Spleen (tissue), 7 donors: ENCODE data around the gene HRH1.

ENCODE experiments used
- POLR2A ChIP-seq, 3 donors: fragments of 450-650 bp; IDR thresholded peaks; one replicate each; pipeline ENCODE4 v1.5.1; 2017; ENCODE audit warnings: antibody characterized with exemption in 3 of 3, mild to moderate bottlenecking in 1 of 3
- POLR2AphosphoS5 ChIP-seq, 3 donors: sonication (generic); formaldehyde crosslinking; IDR thresholded peaks; one replicate each; pipeline ENCODE4 v1.5.1; 2017; ENCODE audit warnings: antibody characterized with exemption in 3 of 3
- TF ChIP-seq, protein P1 (sequence below), 11 experiments: fragments of 200-600 bp in 7 of 11; fragments of 450-650 bp in 4 of 11; sonication (generic) in 4 of 11; IDR thresholded peaks in 8 of 11; conservative IDR thresholded peaks in 3 of 11; 1 replicate in 7 of 11; 2 replicates in 4 of 11; pipeline versions ENCODE4 v1.4.0 to v1.8.0; 2016 to 2021; ENCODE audit warnings: antibody characterized with exemption in 11 of 11, inconsistent platforms in 4 of 11, mild to moderate bottlenecking in 1 of 11
- donor health status: DM: no; HTN: no; CAD: no; lungs with moderate emphysema.
- donor health status: DM: no; HTN: no; CAD: no.
- donor health status: DM: no; HTN: no; CAD: no.

DNA sequence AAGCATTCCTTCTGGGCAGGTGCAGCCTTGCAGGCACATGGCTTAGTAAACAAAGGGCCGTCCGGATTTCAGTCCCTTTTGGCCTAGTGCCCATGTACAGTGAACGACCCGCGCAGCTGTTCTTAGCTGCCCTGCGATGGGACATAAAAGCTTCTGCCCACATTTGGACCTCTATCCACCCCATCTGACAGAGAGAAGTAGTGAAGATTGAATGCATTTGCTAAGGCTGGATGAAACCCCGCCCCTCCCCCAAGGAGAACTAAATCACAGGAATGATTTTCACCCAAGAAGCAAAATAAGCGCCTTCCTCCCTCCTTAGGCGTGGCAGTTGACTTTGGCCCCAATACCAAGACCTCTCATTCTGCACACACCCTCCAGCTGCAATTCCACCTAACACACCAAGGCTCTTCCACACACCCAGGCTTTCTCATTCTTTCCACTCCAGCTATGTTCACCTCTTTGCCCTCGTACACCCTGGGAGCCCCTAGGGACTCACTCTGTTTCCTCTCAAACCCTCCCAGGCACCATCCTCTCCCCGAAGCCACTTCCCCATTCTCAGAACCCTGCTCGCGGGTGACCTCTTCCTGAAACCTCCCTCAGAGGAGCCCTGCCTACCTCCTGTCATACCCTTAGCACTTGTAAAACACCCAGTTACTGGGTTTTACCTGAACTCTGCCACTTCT, 14.1 kb upstream of the HRH1 start:
- no peak for TF ChIP-seq POLR2A (IDR thresholded peaks at IDR 0.05)
- TF ChIP-seq, protein P1, sequence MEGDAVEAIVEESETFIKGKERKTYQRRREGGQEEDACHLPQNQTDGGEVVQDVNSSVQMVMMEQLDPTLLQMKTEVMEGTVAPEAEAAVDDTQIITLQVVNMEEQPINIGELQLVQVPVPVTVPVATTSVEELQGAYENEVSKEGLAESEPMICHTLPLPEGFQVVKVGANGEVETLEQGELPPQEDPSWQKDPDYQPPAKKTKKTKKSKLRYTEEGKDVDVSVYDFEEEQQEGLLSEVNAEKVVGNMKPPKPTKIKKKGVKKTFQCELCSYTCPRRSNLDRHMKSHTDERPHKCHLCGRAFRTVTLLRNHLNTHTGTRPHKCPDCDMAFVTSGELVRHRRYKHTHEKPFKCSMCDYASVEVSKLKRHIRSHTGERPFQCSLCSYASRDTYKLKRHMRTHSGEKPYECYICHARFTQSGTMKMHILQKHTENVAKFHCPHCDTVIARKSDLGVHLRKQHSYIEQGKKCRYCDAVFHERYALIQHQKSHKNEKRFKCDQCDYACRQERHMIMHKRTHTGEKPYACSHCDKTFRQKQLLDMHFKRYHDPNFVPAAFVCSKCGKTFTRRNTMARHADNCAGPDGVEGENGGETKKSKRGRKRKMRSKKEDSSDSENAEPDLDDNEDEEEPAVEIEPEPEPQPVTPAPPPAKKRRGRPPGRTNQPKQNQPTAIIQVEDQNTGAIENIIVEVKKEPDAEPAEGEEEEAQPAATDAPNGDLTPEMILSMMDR (IDR thresholded peaks at IDR 0.05 in 8 of 11, conservative IDR thresholded peaks at IDR 0.05 in 3 of 11), result no peak
- TF ChIP-seq POLR2AphosphoS5 (IDR thresholded peaks at IDR 0.05), result peak in 2 of 3 donors; percentile 41 to 48
